ENCODE results near the gene STXBP6. TPM values are rescaled to one million over a fixed set of nuclear protein-coding genes. Genes with fewer than 3 reads are reported as not detected.

The STXBP6 gene
- total and polyA plus RNA-seq, 12 donors = 12.2 to 49.0 (median 24.4) TPM

GRCh38 chr14:25079311-25079710 lies 29.4 kb upstream of the STXBP6 start:
- intact Hi-C loops (cut with DNase I) = loop anchor here in 1 of 10 donors (5.0 kb wide), 1 partner anchor 158 kb away; no protein-coding TSS in a partner anchor
- H3K4me1 ChIP-seq = no peaks in the 10 kb centered on the region
- 98 to 100% methylated on average over 1 of the region's 1 CpG for WGBS, 2 donors
- ATAC-seq (no peak), DNase-seq (no peak)
- H3K9me3 ChIP-seq = peaks cover 0 to 7% (median 0%) of the 10 kb centered on the region in 11 donors
- H3K4me3 ChIP-seq = no peak overlapping the region
- no peak for TF ChIP-seq CTCF (IDR thresholded peaks at IDR 0.05)
- H3K27ac ChIP-seq = no peak overlapping the region
- no peaks in the 10 kb centered on the region for H3K36me3 ChIP-seq
- no peaks in the 10 kb centered on the region for H3K27me3 ChIP-seq

DNA sequence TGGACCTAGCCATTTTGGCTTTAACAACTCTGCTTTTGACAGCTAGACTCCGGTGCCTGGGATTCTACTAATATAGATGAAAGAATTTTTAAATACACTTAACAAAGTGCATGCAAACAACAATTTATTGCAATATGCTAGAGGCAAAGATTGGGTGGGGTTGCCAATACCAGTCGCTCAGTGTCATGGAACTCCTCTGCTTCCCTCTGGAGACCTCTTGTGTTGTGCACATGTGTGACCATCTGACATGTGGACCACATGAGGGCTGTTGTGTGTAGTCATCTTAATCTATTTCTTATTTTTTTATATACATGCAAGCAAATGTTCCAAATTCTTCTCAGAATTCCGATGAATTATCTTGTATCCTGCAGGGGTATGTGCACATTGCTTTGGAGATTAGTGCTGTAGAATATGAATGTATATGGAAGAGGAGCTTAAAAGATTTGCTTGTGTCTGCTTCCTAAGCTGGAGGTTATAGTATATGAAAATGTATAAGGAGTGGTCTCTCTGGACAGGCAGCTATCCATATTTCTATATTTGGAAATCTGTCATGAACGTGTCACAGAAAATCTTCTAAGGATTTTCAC lies 24.2 kb upstream of the STXBP6 start:
- peaks cover 0 to 3% (median 0%) of the 10 kb centered on the region in 9 donors for H3K4me1 ChIP-seq
- no peak for DNase-seq
- ATAC-seq = no peak
- H3K27me3 ChIP-seq = no peaks in the 10 kb centered on the region
- no peak overlapping the region for H3K27ac ChIP-seq
- no peak overlapping the region for H3K4me3 ChIP-seq
- intact Hi-C loops (cut with DNase I) = no loop called here
- H3K9me3 ChIP-seq = peaks cover 0 to under 1% (median 0%) of the 10 kb centered on the region in 11 donors
- no peaks in the 10 kb centered on the region for H3K36me3 ChIP-seq
- no peak for TF ChIP-seq CTCF (IDR thresholded peaks at IDR 0.05)
- WGBS, 2 donors = 76 to 84% methylated on average over 4 of the region's 4 CpGs

DNA sequence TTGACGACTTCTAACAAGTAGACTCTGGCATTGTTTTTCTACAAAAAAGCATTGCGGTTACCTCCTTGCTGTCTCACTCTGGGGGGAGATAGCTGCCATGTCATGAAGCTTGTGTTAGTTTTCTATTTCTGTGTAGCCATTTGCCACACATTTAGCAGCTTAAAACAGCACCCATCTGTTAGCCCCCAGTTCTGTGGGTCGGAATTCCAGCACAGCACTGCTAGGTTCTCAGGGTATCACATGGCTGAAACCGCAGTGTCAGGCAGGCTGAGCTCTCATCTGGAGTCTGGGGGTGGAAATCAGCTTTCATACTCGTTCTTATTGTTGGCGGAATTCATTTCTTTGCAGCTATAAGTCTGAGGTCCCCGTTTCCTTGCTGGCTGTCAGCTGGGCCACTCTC lies 19.9 kb upstream of the STXBP6 start:
- no peak for TF ChIP-seq CTCF (IDR thresholded peaks at IDR 0.05)
- no peaks in the 10 kb centered on the region for H3K27me3 ChIP-seq
- DNase-seq (no peak), ATAC-seq (no peak)
- no peaks in the 10 kb centered on the region for H3K9me3 ChIP-seq
- H3K36me3 ChIP-seq = no peaks in the 10 kb centered on the region
- intact Hi-C loops (cut with DNase I) = no loop called here
- WGBS, 2 donors = 89 to 90% methylated on average over 7 of the region's 7 CpGs
- H3K27ac ChIP-seq = no peak overlapping the region
- no peak overlapping the region for H3K4me3 ChIP-seq
- H3K4me1 ChIP-seq = peaks cover 0 to 3% (median 0%) of the 10 kb centered on the region in 9 donors

DNA sequence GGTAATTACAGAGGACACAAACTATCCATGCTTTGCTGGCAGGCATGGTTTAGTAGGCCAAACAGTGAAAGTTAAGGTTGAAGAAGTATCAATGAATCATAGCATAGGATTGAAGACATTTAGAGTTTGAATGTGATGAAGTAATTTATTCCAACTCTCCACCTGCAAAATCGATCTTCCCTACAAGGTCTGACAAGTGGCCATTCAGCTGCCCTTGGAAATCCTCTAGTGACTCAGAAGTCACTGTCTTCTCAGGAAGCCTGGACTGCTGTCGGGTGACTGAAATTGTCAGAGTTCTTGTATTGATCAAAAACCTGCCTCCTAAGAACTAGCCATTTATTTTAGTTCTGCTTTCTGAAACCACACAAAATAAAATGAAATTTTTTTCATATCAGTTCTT lies 17.7 kb upstream of the STXBP6 start:
- 91 to 92% methylated on average over 2 of the region's 2 CpGs for WGBS, 2 donors

More for the DNA sequence above, 17.7 kb upstream of the STXBP6 start:
- TF ChIP-seq CTCF (IDR thresholded peaks at IDR 0.05) = no peak
- Histone ChIP-seq H3K9me3 (no peaks in the 10 kb centered on the region), H3K4me3 (no peak overlapping the region), H3K36me3 (no peaks in the 10 kb centered on the region), H3K27me3 (no peaks in the 10 kb centered on the region), H3K4me1 (no peaks in the 10 kb centered on the region), H3K27ac (no peak overlapping the region)
- intact Hi-C loops (cut with DNase I) = no loop called here
- ATAC-seq (no peak), DNase-seq (no peak)
